HG03060 (cell line): ENCODE data around the gene ADAT3.

ENCODE experiments used
- ATAC-seq: cut with Tn5 transposase; IDR thresholded peaks from one replicate; pipeline ENCODE4 v1.9.1; 2021; ENCODE audit warnings: low read depth, moderate number of reproducible peaks; ENCODE audit not compliant: unreplicated experiment

The ADAT3 gene

DNA sequence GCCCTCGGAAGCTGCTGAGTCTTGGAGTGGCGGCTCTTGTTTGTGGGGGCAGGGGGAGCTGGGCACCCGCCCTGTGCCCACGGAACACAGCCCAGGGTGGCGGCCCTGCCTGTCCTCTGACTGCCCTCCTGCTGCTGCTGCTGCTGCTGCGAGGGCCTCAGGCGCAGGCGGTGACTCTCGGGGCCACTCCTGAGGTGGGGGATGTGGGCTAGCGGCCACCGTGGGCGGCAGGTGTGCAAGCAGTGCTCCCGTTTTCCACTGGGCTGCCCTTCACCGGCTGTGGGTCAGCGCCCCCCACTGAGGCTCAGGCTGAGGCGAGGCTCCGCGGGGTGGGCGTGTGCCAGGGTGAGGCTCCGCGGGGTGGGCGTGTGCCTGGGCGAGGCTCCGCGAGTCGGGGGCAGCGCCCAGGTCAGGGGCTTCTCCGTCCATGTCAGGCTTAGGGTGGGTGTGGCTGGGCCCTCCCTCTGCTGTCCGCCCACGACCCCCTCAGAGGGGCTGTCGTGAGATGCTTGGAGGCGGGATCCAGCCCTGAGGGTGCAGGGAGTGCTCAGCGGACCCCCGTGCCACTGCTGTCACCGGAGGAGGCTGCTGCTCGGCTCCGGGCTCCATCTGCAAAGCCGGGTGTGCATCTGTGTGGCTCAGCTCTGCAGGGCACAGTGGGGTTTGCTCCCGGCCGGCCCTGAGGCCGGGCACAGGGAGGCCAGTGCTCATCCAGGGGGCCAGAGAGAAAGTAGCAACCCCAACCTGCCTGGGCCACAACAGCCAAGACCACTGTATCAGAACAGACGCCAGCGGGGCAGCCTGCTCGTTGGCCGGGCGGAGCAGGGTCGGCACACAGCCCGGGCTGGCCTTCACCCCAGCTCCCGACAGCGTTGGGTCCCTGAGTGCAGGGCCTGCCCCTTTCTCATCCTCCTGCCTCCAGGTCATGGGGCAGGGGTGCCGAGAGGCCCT lies 50.2 kb downstream of the ADAT3 start:
- ATAC-seq, result no peak

DNA sequence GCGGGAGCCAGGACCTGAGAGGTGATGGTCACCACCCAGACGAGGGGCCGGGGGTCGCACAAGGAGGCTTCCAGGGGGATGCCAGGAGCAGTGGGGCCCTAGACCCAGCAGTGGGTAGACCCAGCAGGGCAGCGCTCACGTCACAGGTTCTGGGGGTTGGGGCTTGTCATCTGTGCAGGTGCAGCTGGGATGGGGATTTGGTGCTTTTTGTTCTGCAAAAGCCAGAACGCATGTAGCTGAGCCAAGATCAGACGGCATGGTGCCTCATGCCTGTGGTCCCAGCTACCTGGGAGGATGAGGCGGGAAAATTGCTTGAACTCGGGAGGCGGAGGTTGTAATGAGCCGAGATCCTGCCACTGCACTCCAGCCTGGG lies 50.9 kb downstream of the ADAT3 start:
- ATAC-seq, result no peak

GRCh38 chr19:1956868-1957492 lies 51.8 kb downstream of the ADAT3 start:
- ATAC-seq, result no peak

DNA sequence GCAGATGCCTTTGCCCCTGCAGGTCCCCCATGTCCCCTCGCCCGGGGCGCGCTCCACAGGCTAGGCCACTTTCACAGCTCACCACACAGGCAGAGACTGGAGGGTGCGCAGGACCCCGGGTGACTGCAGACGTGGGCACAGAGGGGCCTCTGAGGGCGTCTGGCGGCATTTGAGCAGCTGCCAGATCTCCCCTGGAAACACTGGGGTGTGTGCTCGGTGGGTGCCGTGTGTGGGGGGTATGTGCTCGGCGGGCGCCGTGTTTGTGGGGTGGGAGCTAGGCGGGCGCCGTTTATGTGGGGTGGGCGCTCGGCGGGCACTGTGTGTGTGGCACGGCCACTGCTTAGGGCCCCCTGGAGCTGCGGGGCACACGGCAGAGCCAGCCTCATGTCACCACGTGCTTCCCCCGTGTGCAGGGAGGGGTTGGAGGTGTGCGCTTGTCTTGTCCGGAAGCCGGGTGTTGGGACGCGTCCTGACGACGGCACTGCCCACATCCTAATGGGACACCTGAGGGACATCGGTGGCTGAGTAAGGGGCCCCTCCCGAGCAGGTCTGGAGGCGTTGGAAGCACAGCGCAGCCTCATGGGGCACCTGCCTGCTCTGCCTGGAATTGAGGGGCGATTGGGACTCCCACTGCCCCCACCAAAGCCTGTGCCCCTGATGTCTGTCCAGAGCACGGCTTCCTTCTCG lies 52.5 kb downstream of the ADAT3 start:
- no peak for ATAC-seq

DNA sequence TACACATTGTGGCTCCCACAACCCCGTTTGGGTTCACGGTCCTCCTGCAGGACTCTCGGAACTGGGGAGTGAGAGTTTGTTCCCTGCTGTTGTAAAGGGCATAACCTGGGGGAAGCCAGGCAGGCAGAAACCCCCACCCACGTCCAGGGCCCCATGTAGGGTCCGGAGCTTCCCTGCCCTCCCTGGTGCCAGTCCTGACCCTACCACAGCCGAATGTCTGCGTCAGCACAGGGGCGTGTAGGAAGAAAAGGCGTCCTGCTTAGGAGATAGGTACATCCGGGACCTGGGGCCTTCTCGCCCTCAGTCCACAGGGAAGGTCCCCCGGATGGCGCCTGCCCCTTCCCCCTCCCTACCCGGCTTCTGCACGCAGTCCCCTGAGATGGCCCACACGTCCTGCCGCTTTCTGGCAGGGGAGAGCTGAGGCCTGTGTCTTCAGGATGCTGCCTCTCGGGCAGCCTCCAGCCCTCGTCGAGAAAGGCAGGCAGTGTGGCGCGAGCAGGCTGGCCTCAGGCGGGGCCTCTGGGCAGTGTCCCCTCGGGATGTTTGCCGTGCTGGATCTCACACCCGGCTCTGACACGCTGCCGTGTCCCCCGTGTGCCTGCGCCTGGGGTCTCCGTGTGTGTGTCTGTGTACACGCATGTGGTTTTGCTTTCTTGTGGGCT lies 54.9 kb downstream of the ADAT3 start:
- no peak for ATAC-seq

- no peak for ATAC-seq
Observed at GRCh38 chr19:1961000-1961883, 56.0 kb downstream of the ADAT3 start.

GRCh38 chr19:1962674-1963073 lies 57.5 kb downstream of the ADAT3 start:
- no peak for ATAC-seq
